Stimulated activated CD8-positive, alpha-beta memory T cell treated with anti-CD3 and anti-CD28 coated beads, Interleukin-7, amount 100 ng/mL, for 4 hours (primary cell): Measurements from ENCODE around the gene OR4B1.
"Not testable (repeated sequence)": the region's sequence is repeated elsewhere in the genome, so short reads cannot be mapped to it uniquely, and the experiment has no call there.

Source experiments
- DNase-seq, 2 donors: peaks; one replicate each; pipeline ENCODE4 v3.0.0-alpha.2; 2020; ENCODE audit warnings: low read depth in 2 of 2

The OR4B1 gene

GRCh38 chr11:48216510-48216909, at the start of gene OR4B1:
Gene OR4B1 (plus strand): TSS chr11:48216810. CDS start chr11:48216810, 0 bp downstream.
- DNase-seq = no peak

DNA sequence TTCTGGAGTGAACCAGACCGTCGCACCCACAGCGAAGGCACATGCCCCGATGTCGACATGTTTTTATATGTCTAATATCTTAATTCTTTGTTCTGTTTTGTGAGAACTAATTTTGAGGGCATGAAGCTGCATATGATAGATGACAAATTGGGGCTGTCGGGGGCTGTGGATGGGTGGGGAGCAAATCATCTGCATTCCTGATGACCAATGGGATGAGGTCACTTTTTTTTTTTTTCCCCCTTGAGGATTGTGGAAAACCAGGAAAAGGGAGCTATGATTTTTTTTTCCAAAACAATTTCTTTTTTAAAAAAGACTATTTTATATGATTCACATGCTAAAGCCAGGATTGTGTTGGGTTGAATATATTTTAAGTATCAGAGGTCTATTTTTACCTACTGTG, 49.2 kb upstream of the OR4B1 start:
- DNase-seq = no peak

DNA sequence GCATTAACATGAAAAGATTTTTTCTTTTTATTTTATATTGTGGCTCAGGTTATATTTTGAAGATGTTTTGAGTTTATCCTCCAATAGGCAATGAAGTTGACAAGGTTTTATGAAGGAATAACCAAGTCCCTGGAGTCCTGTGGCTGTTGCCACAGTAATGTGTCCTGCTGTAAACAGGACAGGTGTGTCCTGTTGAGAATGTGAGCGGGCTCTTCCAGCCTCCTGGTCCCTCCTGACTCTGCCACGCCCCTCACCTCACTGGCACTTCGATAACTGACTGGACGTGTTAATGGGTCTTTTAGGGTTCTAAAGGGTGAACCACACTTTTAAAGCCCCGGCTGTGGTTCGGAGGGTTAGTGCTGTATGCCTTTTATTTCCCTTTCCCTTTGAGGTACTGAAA, 47.8 kb upstream of the OR4B1 start:
- no peak for DNase-seq

GRCh38 chr11:48169259-48169658, 47.4 kb upstream of the OR4B1 start:
- no peak for DNase-seq

- no peak for DNase-seq
Observed at GRCh38 chr11:48169717-48170116, 46.9 kb upstream of the OR4B1 start.

DNA sequence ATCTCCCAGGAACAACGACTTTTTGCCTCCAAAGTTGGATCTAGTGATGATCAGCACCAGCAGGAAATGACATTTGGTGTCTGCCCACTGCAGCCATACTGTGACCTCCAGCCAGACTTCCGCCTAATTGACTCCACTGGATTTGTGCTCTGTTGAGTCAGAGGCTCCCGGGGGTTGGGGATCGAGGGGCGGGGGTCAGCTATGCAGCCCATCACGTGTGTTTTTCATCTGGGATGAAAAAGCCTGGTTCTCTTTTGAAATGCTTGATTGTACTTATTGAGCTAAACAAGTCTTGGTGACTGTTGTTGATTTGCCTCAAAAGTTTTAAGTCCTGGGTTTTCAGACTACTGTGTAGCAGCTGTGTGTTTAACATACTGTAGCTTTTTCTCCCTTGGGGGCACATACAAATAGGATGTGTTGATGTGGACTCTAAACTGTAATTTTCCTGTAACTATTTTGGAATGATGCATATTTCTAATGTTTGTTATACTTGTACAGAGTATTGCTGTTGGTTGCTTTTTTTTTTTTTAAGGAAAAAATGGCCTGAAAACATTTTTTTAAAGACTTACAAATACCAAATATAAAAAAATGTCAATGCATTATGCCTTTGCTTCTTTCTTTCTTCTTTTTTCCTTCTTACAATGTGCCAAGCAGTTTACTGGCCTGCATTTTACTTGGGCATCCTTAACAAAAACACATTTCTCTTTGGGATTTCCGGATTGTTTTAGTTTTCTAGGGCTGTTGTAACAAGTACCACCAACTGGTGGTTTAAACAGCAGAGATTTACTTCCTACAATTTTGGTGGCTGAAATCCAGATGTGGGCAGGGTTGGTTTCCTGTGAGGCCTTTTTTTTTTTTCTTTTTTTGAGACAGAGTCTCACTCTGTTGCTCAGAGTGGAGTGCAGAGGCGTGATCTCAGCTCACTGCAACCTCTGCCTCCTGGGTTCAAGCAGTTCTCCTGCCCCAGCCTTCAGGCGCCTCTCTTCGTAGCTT, 46.1 kb upstream of the OR4B1 start:
- DNase-seq = no peak

GRCh38 chr11:48172818-48173609, 43.6 kb upstream of the OR4B1 start:
- peak in 1 of 2 donors; percentile 16 for DNase-seq

DNA sequence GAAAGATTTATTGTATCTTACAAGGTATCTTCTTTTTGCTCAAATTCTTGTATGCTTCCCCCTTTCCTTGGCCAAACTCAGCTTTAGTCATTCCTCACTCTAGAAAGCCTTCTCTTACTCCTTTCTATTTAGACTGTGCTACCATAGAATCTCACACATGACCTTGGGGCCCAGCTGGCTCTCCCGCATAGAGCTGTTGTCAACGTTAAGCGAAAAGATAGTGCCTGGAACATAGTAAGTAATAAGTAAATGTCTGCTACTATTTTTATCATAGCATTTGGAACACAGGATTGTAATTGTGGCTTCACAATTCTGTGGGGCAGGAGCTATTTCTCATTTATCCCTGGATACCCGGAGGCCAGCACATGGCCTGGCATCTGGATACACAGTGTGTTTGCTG, 38.9 kb upstream of the OR4B1 start:
- DNase-seq = no peak

DNA sequence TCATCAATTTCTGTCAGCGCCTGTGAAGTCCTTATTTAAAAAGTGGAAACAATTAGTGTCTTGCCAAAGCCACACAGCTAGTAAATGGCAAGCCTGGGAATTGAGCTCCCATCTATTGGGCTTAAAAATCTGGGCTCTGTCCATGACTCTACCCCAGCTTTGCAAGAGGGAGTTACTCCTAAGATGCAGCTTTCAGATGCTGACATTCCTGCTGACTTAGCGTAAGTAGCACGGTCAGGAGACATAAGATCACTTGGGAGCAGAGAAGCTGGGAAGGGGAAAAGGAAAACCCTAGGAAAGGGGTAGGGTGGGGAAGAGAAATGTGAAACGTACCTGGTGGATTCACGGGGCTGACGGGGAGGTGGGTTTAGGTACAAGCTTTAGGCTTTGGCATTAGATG, 36.0 kb upstream of the OR4B1 start:
- DNase-seq = no peak

- no peak for DNase-seq
Observed at GRCh38 chr11:48182860-48183526, 33.6 kb upstream of the OR4B1 start.

DNA sequence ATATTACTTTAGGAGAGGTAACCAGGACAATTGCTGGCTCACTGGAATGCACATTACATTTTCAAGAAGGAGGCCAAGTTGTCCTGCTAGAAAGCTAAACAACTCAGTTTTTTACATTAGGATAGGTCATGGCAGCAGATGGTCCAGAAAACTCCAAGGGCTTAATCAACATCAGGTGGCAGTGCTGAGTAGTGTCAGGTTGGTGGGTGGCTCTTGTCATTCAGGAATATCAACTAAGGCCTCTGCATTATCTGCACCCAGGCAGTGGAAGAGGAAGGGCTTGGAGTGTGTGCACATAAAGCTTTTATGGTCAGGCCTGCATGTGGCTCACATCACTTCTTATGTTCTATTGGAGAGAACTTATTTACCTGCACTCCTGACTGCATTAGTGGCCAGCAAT, 32.2 kb upstream of the OR4B1 start:
- no peak for DNase-seq

- DNase-seq = not testable (repeated sequence)
Observed at GRCh38 chr11:48190906-48191654, 25.5 kb upstream of the OR4B1 start.

DNA sequence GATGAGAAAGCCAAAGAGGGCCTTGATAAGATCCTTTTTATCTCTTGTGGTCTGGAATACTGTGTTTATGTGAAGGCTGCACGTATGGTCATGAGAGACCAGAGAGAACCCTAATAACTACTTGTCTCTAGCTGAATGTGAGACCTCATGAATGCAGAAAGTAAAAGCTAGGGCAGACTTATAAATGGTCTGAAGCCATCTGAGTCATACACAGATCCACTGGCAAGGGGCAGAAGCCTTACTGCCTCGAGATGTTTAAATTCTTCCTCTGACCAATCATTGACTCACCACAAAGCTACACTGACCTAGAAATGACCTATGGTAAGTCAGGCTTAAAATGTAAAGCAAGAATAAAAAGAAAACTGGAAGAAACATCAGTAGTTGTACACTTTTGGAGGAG, 22.7 kb upstream of the OR4B1 start:
- DNase-seq = no peak

DNA sequence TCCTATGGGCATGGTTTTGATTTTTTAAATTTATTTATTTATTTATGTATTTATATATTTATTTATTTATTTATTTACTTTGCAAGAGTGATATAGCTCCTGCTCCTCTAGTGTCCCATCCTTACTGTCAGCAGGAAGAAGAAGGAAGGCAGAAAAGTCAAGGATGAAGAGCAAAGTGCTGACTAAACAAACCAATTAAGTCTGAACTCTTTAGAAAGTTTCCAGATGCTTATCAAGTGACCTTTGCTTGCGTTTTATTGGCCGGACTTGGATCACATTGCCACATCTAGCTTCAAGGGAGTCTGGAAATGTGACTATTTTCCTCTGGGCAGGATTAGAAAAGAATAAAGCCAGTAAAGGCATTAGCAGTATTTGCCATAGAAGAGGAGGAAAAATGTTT, 8.7 kb upstream of the OR4B1 start:
- DNase-seq = no peak

- no peak for DNase-seq
Observed at GRCh38 chr11:48210052-48210451, 6.6 kb upstream of the OR4B1 start.

DNA sequence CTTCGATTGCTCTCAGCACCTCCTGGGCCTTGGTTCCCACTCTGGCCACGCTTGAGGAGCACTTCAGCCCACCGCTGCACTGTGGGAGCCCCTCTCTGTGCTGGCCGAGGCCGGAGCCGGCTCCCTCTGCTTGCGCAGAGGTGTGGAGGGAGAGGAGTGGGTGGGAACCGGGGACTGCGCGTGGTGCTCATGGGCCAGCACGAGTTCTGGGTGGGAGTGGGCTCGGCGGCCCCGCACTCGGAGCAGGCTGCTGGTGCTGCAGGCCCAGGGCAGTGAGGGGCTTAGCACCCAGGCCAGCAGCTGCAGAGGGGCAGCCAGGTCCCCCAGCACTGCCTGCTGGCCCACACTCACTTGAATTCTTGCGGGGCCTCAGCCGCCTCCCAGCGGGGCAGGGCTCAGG, 12.2 kb downstream of the OR4B1 start:
- DNase-seq = no peak

DNA sequence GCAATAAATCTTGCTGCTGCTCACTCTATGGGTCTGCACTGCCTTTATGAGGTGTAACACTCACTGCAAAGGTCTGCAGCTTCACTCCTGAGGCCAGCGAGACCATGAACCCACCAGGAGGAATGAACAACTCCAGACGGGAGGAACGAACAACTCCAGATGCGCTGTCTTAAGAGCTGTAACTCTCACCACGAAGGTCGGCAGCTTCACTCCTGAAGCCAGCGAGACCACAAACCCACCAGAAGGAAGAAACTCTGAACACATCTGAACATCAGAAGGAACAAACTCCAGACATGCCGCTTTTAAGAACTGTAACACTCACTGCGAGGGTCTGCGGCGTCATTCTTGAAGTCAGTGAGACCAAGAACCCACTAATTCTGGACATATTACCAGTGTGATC, 13.4 kb downstream of the OR4B1 start:
- not testable (repeated sequence) for DNase-seq

- DNase-seq = no peak
Observed at GRCh38 chr11:48237727-48238126, 21.1 kb downstream of the OR4B1 start.

DNA sequence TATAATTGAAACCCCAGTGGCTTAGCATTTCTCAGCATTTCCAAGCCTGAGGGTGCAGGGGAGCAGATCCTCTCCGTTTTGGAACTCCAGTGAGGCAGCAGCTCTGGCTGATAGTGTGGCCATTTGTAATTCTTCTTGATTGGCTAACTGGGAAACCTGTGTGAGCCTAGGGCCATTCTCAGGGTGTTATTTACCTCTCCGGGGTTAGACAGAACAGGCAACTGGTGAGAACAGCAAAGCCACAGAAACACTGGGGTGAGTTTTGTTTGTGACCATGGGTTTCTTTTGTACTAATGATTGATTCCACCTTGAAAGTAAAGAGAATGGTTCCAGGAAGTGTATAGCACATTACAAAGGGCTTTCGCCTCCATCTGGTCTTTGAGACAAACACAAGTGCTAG, 25.9 kb downstream of the OR4B1 start:
- no peak for DNase-seq

DNA sequence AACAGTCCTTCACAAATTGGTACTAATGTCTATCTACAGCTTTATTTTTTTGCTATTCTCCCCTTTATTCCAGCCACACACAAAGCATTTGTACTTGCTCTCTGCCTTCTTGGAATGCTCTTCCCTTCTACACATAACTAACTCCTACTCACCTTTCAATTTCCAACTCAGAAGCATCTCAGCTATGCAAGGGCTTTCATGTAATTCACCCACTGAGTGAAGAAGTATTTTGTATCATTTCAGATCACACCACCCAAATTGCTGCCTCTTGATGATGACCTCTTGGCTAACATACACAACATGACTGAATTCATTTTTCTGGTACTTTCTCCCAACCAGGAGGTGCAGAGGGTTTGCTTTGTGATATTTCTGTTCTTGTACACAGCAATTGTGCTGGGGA, 28.2 kb downstream of the OR4B1 start, which contains the start of gene OR4X2:
TSS of gene OR4X2 (plus strand) at position 301 of the 400 bp plus-strand sequence. CDS start at position 301, 0 bp downstream.
- no peak for DNase-seq

GRCh38 chr11:48248902-48249301, 32.3 kb downstream of the OR4B1 start:
- no peak for DNase-seq
